Mucosa of descending colon (tissue), 3 donors: ENCODE results near the gene NFIB. TPM values are rescaled to one million over a fixed set of nuclear protein-coding genes. Genes with fewer than 3 reads are reported as not detected.

Experiments
- ATAC-seq: fragments of 200-7000 bp; cut with Tn5 transposase; one replicate; pipeline ENCODE4 v1.9.1; 2020; ENCODE audit warnings: mild to moderate bottlenecking, moderate library complexity
- DNase-seq, 3 donors: peaks; one replicate each; pipeline ENCODE4 v3.0.0-alpha.2; 2020
- H3K36me3 ChIP-seq: fragments of 200-600 bp; one replicate; pipeline ENCODE4 v1.8.0; 2021; ENCODE audit warnings: low read depth, mild to moderate bottlenecking
- H3K4me1 ChIP-seq: fragments of 200-600 bp; one replicate; pipeline ENCODE4 v1.8.0; 2021; ENCODE audit warnings: low read depth, mild to moderate bottlenecking
- H3K4me3 ChIP-seq: fragments of 200-600 bp; one replicate; pipeline ENCODE4 v1.8.0; 2021; ENCODE audit warnings: mild to moderate bottlenecking
- H3K9me3 ChIP-seq: fragments of 200-600 bp; one replicate; pipeline ENCODE4 v1.8.0; 2021; ENCODE audit warnings: mild to moderate bottlenecking
- intact Hi-C, 2 donors: fragments of 100-400 bp; cut with DNase I in 1 of 2; cut with micrococcal nuclease in 1 of 2; formaldehyde crosslinking; loops; one replicate each; pipeline versions ENCODE4 v1.11.0 to v1.11.1; 2022; cut with DNase I, micrococcal nuclease
- total RNA-seq, 3 donors: library from RNA; stranded (reverse); fragmentation: NEBNext Ultra II Directional in 2 of 3; extraction: Animal tissue kit (Norgen Biotek cat#: 25700) in 2 of 3; gene quantifications; one replicate each; pipeline versions ENCODE4 v1.2.1 to v1.2.4, GENCODE V29; 2021 to 2023
- TF ChIP-seq, protein P1 (sequence below): fragments of 200-600 bp; IDR thresholded peaks from one replicate; pipeline ENCODE4 v1.8.0; 2022; ENCODE audit warnings: antibody characterized with exemption, mild to moderate bottlenecking
- donor health status: DM: no; HTN: no; CAD: no; lungs with moderate emphysema.
- donor health status: DM: no; HTN: no; CAD: no.
- donor health status: DM: no; HTN: yes; CAD: no.

The NFIB gene
- total RNA-seq, 3 donors from 2014 or later = 59.7 to 85.5 (median 62.6) TPM

DNA sequence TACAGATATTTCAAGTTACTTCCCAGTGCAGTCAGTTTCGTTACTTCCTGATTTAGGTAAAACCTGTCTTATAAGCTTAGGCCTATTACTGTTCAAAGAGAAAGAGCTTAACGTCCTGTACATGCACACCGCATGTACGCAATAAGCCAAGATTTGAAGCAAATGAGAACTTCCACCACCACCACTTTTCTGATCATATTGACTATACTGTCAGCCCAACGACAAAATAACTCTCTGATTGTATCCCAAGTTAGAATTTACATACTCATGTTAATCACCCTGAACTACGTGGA lies 5.1 kb downstream of the NFIB start:
- TF ChIP-seq, protein P1, sequence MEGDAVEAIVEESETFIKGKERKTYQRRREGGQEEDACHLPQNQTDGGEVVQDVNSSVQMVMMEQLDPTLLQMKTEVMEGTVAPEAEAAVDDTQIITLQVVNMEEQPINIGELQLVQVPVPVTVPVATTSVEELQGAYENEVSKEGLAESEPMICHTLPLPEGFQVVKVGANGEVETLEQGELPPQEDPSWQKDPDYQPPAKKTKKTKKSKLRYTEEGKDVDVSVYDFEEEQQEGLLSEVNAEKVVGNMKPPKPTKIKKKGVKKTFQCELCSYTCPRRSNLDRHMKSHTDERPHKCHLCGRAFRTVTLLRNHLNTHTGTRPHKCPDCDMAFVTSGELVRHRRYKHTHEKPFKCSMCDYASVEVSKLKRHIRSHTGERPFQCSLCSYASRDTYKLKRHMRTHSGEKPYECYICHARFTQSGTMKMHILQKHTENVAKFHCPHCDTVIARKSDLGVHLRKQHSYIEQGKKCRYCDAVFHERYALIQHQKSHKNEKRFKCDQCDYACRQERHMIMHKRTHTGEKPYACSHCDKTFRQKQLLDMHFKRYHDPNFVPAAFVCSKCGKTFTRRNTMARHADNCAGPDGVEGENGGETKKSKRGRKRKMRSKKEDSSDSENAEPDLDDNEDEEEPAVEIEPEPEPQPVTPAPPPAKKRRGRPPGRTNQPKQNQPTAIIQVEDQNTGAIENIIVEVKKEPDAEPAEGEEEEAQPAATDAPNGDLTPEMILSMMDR = no peak
- Histone ChIP-seq H3K9me3 (no peaks in the 10 kb centered on the region), H3K4me3 (no peak overlapping the region), H3K36me3 (no peaks in the 10 kb centered on the region), H3K4me1 (no peaks in the 10 kb centered on the region)
- no peak for DNase-seq
- ATAC-seq = peak; percentile 34
- intact Hi-C loops = no loop called here

DNA sequence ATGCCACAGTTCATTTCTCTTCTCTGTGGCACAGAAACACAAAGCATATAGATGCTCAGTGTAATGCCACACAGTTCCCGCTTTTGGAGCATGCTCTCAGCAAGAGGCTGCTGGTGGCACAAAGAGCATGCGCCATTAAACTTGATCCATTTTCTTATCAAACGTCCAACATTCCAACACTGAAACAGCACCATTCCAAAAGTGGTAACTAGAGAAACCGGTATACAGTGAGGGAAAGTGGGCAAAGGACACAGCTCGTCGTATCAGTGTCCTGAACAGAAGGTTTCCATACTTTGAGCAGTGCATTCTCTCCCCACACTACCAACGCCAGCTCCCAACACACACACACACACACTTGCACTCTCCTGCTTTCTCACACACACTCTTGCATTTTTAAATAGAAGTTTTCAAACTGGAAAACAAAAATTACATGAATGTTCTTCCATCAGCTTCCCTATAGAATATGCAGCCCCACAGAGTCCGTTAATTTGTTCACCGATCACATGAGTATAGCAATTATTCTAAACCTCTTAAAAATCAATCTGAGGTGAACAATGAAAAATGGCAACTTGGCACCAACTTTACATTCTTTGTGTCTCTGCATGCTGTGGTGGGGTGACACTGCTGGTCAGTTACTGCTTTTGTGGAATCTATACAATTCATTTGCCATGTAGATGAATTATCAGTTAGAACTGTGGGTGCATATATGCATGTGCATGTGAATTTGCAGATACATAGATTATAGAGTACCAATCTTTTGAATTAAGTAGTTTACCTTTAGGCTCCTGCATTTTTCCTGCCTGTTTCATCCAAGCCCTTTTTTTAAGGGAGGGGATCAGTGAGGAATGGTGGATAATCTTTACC lies 5.7 kb downstream of the NFIB start:
- TF ChIP-seq, protein P1 = no peak
- Histone ChIP-seq H3K9me3 (no peaks in the 10 kb centered on the region), H3K36me3 (no peaks in the 10 kb centered on the region), H3K4me1 (no peaks in the 10 kb centered on the region), H3K4me3 (no peak overlapping the region)
- intact Hi-C loops = no loop called here
- DNase-seq (no peak), ATAC-seq (no peak)

DNA sequence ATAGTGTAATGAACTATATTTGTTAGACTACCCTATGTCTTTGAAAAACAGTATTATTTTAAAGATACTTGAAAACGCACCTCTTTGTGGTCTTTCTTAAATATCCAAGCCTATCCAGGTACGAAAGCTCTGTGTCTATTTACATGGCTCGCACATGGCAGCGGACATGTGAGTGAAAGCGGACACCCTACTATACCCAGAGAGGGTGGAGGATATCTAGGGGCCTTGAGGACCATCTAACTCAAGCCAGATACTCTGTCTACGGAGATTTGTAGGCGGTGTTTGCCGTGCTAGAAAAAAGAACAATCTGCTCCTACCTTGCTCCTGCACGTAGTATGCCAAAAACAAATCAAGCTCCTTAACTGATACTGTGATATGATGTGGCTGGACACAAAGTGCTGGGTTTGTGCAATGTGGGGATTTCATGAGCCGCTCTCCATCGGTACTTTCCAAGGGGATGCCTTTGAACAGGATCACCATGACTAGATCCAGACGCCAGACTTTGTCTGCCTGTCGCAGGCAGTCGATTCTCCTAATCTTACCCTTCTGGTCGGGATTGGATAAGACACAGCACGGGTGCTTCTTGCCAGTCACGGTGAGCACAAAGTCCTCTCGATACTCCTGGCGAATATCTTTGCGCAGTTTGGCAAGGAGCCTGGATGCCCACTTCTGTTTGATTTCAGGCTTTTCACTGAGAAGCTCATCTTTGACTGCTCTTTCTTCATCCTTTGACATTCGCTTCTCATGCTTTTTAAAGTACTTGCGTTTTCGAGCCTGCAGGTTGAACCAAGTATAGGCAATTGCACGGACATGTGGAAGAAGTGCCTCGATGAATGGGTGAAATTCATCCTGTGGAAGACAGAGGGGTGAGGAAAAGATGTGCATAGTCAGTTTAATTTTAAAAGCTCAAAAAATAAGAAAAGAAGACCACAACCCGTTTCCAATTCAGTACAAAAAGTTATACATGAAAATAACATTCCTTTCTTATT lies 7.0 kb downstream of the NFIB start:
- TF ChIP-seq, protein P1 = no peak
- ATAC-seq (no peak), DNase-seq (no peak)
- Histone ChIP-seq H3K9me3 (no peaks in the 10 kb centered on the region), H3K4me1 (no peaks in the 10 kb centered on the region), H3K4me3 (no peak overlapping the region), H3K36me3 (no peaks in the 10 kb centered on the region)
- intact Hi-C loops = no loop called here

DNA sequence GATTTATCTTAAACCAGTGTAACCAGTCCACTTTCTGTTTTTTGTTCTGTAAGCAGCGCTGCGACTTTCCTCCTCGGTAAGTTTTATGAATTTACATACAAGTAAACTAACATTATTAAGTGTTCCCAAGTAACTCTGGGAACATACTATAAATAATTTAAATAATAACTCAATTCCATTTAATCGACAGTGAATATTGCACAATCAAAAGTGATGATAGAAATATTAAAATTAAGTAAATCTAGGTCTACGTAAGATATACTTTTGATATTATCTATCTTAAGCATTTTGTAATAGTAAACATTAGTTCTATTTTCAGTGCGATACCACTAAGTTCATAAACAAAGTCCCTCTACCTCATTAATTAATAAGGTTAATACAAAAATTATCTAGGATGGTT lies 7.8 kb downstream of the NFIB start:
- H3K4me1 ChIP-seq = no peaks in the 10 kb centered on the region
- no peaks in the 10 kb centered on the region for H3K9me3 ChIP-seq
- no peak overlapping the region for H3K4me3 ChIP-seq
- DNase-seq (no peak), ATAC-seq (no peak)
- intact Hi-C loops = no loop called here
- no peaks in the 10 kb centered on the region for H3K36me3 ChIP-seq
- TF ChIP-seq, protein P1 = no peak

DNA sequence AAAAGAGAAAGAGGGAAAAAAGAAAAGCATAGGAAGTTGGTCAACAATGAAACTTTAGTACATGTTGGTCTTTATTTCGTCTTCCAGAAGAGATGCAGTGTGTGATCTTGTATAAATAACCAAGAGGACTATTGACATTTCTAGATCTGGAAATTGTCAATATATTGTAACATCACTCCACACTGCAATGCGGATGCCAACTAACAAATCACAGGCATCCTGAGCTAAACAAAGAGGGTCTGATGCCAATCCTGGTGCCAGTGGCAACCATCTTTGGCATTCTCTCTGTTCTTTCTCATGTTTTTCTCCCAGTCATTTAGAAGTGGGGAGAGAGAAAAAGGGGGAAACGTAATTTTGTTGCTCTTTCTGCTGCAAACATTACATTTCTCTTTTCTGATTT lies 9.7 kb downstream of the NFIB start:
- intact Hi-C loops = no loop called here
- TF ChIP-seq, protein P1 = no peak
- Histone ChIP-seq H3K36me3 (no peaks in the 10 kb centered on the region), H3K4me1 (no peaks in the 10 kb centered on the region), H3K4me3 (no peak overlapping the region), H3K9me3 (no peaks in the 10 kb centered on the region)
- no peak for ATAC-seq
- DNase-seq = no peak
